Coronary artery (tissue), 2 donors: ENCODE measurements around the gene STAB2.
"Not testable (repeated sequence)": the region's sequence is repeated elsewhere in the genome, so short reads cannot be mapped to it uniquely, and the experiment has no call there.

ENCODE experiments used
- DNase-seq: peaks from one replicate; pipeline ENCODE4 v3.0.0-alpha.2; 2017; ENCODE audit warnings: low spot score
- H3K27ac ChIP-seq, 2 donors: fragments of 200-600 bp; sonication (generic); one replicate each; pipeline ENCODE4 v1.5.1; 2016 to 2019
- H3K4me3 ChIP-seq: fragments of 200-600 bp; sonication (generic); 2 replicates; pipeline ENCODE4 v1.5.1; 2016; ENCODE audit warnings: mild to moderate bottlenecking, moderate library complexity
- TF ChIP-seq, protein P1 (sequence below): fragments of 200-600 bp; sonication (generic); IDR thresholded peaks from one replicate; pipeline ENCODE4 v1.5.1; 2019; ENCODE audit warnings: antibody characterized with exemption

Gene STAB2

GRCh38 chr12:103640831-103641230, 53.8 kb downstream of the STAB2 start:
- TF ChIP-seq, protein P1, sequence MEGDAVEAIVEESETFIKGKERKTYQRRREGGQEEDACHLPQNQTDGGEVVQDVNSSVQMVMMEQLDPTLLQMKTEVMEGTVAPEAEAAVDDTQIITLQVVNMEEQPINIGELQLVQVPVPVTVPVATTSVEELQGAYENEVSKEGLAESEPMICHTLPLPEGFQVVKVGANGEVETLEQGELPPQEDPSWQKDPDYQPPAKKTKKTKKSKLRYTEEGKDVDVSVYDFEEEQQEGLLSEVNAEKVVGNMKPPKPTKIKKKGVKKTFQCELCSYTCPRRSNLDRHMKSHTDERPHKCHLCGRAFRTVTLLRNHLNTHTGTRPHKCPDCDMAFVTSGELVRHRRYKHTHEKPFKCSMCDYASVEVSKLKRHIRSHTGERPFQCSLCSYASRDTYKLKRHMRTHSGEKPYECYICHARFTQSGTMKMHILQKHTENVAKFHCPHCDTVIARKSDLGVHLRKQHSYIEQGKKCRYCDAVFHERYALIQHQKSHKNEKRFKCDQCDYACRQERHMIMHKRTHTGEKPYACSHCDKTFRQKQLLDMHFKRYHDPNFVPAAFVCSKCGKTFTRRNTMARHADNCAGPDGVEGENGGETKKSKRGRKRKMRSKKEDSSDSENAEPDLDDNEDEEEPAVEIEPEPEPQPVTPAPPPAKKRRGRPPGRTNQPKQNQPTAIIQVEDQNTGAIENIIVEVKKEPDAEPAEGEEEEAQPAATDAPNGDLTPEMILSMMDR, result no peak
- no peak overlapping the region for H3K27ac ChIP-seq
- no peak for DNase-seq
- no peak overlapping the region for H3K4me3 ChIP-seq

DNA sequence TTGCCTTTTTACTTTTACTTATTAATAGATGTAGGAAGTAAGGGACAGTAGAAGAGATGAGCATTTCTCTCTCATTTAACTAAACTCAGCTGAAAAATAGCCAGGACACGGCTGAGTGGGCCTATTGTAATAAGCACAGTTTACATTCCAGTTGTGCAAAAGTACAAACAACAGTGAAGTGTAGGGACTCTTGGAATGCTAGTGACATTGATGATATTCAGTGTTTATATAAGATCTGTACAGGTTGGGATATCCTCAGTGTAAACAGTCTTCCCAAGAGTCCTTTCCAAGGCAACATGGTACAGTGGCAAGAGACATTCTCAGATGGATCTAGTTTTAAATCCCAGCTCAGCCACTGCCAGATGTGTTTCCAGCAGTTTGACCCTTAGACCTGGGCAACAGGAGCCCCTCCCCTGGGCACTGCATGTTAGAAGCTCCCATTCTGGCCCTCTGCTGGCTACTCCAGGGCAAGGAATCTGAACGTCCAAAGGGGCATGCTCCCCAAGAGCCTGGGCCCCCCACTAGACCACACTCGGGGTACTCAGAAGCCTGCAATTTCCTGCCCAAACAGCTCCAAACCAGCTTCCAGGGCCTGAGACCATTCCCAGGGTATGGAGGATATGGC, 55.3 kb downstream of the STAB2 start:
- Histone ChIP-seq H3K4me3 (no peak overlapping the region), H3K27ac (no peak overlapping the region)
- TF ChIP-seq, protein P1, result no peak
- no peak for DNase-seq

- TF ChIP-seq, protein P1, result no peak
- no peak for DNase-seq
- Histone ChIP-seq H3K27ac (no peak overlapping the region), H3K4me3 (no peak overlapping the region)
Measured at GRCh38 chr12:103645202-103645601, 58.1 kb downstream of the STAB2 start.

DNA sequence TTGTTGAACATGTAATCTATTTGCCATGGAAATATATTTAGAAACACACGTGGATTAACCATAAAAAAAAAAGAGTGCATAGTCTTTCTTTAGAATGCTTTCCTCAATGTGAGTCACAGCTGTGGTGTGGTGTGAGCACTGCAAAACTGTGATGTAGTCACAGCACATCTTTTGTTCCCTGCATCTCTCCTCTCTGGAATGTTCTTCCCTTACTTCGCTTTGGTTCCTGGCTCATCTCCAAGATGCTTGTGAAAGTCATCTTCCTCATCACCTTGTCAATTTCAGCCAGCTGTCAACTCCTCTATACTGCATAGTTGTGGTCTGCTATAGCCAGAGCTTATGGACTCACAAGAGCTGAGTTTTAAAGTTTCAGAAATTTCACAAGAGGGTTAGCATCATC, 60.2 kb downstream of the STAB2 start:
- TF ChIP-seq, protein P1, result no peak
- DNase-seq, result no peak
- Histone ChIP-seq H3K4me3 (no peak overlapping the region), H3K27ac (no peak overlapping the region)

DNA sequence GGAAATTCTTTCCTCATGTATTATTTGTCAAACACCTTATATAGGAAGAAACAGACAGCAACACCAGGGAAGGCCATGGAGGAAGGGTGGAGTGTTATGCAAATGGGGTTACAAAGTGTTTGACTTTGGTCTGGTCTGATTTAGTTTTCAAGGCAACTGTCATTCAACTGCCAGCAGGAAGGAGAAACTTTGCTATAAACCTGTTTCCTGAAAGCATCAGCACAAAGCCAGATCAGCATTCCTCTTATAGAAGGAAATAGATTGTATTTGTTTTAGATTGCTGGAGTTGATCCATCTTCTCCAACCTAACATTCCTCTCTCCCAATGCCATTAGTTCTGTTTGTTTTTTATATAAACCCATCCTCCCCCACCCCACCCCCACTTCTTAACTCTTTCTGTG, 65.7 kb downstream of the STAB2 start:
- no peak overlapping the region for H3K4me3 ChIP-seq
- DNase-seq, result no peak
- TF ChIP-seq, protein P1, result no peak
- H3K27ac ChIP-seq, result no peak overlapping the region

GRCh38 chr12:103653568-103654173, 66.6 kb downstream of the STAB2 start:
- not testable (repeated sequence) for H3K27ac ChIP-seq, H3K4me3 ChIP-seq, DNase-seq

GRCh38 chr12:103654816-103655215, 67.7 kb downstream of the STAB2 start:
- Histone ChIP-seq H3K4me3 (no peak overlapping the region), H3K27ac (no peak overlapping the region)
- no peak for DNase-seq
- TF ChIP-seq, protein P1, result no peak
